Calu3 (cell line): ENCODE data around the gene TMEM151B. TPM values are rescaled to one million over a fixed set of nuclear protein-coding genes. Genes with fewer than 3 reads are reported as not detected.

ENCODE experiments used
- BruUV-seq: library from RNA; stranded (reverse); fragments of 400-500 nt; replicated peaks from 2 replicates; lab custom pipeline; 2021; lab: Mats Ljungman, UMichigan
- CTCF ChIA-PET: fragments of 300-600 bp; sonication (Branson Sonifier 250); formaldehyde crosslinking; loops from one replicate; lab custom pipeline; 2022; ENCODE audit warnings: antibody characterized with exemption; lab: Charles Lee
- DNase-seq: peaks from one replicate; pipeline ENCODE4 v3.0.0; 2022
- H3K27ac Mint-ChIP-seq: one replicate; pipeline ENCODE4 v1.8.0; 2022; ENCODE audit warnings: mixed read lengths; ENCODE audit not compliant: unreplicated experiment
- H3K27me3 Mint-ChIP-seq: one replicate; pipeline ENCODE4 v1.8.0; 2022; ENCODE audit warnings: mixed read lengths; ENCODE audit not compliant: unreplicated experiment
- H3K36me3 Mint-ChIP-seq: one replicate; pipeline ENCODE4 v1.8.0; 2022; ENCODE audit warnings: mild to moderate bottlenecking, moderate library complexity, mixed read lengths; ENCODE audit not compliant: insufficient read depth, unreplicated experiment
- H3K4me1 Mint-ChIP-seq: one replicate; pipeline ENCODE4 v1.8.0; 2022; ENCODE audit warnings: mild to moderate bottlenecking, low read depth, mixed read lengths; ENCODE audit not compliant: unreplicated experiment
- H3K4me3 Mint-ChIP-seq: one replicate; pipeline ENCODE4 v1.8.0; 2022; ENCODE audit warnings: mild to moderate bottlenecking, low read depth, moderate library complexity, mixed read lengths; ENCODE audit not compliant: unreplicated experiment
- H3K9me3 Mint-ChIP-seq: one replicate; pipeline ENCODE4 v1.8.0; 2022; ENCODE audit warnings: low read depth, mixed read lengths; ENCODE audit not compliant: unreplicated experiment
- intact Hi-C: fragments of 100-400 bp; cut with micrococcal nuclease; formaldehyde crosslinking; loops from one replicate; pipeline ENCODE4 v1.10.0; 2022; ENCODE audit not compliant: unreplicated experiment
- total RNA-seq: library from RNA; stranded (reverse); gene quantifications from 2 replicates; pipeline ENCODE4 v1.2.3, GENCODE V29; 2022
- TF ChIP-seq, protein P1 (sequence below): fragments of 200-600 bp; IDR thresholded peaks from one replicate; pipeline ENCODE4 v1.8.0; 2022; ENCODE audit warnings: antibody characterized with exemption; ENCODE audit not compliant: unreplicated experiment

Gene TMEM151B
- total RNA-seq, 1 experiment from 2014 or later = not detected

DNA sequence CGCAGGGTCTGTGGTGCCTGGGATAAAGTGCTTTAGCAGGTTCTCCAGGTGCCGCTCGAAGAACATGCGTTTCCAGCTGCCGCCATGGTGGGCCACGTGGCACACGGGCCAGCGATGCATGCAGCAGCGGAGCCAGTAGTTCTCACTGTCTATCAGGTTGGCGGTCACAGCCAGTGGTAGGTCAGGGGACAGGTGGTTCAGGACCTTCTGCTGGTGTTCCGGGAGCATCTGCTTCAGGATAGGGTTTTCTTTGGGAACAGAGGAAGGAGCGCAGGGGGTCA is 16.0 kb downstream of the TMEM151B start:
- CTCF ChIA-PET = no interaction called here
- intact Hi-C loops = no loop called here
- TF ChIP-seq, protein P1, sequence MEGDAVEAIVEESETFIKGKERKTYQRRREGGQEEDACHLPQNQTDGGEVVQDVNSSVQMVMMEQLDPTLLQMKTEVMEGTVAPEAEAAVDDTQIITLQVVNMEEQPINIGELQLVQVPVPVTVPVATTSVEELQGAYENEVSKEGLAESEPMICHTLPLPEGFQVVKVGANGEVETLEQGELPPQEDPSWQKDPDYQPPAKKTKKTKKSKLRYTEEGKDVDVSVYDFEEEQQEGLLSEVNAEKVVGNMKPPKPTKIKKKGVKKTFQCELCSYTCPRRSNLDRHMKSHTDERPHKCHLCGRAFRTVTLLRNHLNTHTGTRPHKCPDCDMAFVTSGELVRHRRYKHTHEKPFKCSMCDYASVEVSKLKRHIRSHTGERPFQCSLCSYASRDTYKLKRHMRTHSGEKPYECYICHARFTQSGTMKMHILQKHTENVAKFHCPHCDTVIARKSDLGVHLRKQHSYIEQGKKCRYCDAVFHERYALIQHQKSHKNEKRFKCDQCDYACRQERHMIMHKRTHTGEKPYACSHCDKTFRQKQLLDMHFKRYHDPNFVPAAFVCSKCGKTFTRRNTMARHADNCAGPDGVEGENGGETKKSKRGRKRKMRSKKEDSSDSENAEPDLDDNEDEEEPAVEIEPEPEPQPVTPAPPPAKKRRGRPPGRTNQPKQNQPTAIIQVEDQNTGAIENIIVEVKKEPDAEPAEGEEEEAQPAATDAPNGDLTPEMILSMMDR = no peak
- H3K36me3 Mint-ChIP-seq = no peaks in the 10 kb centered on the region
- H3K4me3 Mint-ChIP-seq = no peak overlapping the region
- no peak for DNase-seq
- H3K4me1 Mint-ChIP-seq = no peaks in the 10 kb centered on the region
- peaks cover 94% of the 10 kb centered on the region for H3K27me3 Mint-ChIP-seq
- no peak overlapping the region for H3K27ac Mint-ChIP-seq
- no peaks in the 10 kb centered on the region for H3K9me3 Mint-ChIP-seq
- BruUV-seq = no TSS peak

DNA sequence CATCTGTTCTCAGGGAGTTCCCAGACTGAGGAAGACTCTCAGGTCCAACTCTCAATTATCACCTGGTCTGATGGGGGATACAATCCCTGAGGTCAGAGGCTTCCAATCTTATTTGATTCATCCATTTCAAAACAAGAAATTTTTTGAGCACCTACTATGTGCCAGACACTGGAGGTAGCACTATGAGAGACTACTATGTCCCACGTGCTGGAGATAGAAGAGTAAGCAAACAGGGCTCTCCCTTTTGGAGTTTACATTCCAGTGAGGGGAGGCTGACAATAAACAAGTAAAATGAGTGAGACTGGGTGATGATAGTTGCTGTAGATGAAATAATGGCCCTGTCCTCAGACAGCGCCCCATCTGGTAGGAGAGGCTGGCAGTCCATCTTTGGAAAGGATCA is 16.5 kb downstream of the TMEM151B start:
- H3K36me3 Mint-ChIP-seq = no peaks in the 10 kb centered on the region
- H3K4me3 Mint-ChIP-seq = no peak overlapping the region
- peaks cover 96% of the 10 kb centered on the region for H3K27me3 Mint-ChIP-seq
- DNase-seq = no peak
- H3K27ac Mint-ChIP-seq = no peak overlapping the region
- no peaks in the 10 kb centered on the region for H3K4me1 Mint-ChIP-seq
- intact Hi-C loops = no loop called here
- no TSS peak for BruUV-seq
- CTCF ChIA-PET = no interaction called here
- TF ChIP-seq, protein P1 = no peak
- no peaks in the 10 kb centered on the region for H3K9me3 Mint-ChIP-seq

DNA sequence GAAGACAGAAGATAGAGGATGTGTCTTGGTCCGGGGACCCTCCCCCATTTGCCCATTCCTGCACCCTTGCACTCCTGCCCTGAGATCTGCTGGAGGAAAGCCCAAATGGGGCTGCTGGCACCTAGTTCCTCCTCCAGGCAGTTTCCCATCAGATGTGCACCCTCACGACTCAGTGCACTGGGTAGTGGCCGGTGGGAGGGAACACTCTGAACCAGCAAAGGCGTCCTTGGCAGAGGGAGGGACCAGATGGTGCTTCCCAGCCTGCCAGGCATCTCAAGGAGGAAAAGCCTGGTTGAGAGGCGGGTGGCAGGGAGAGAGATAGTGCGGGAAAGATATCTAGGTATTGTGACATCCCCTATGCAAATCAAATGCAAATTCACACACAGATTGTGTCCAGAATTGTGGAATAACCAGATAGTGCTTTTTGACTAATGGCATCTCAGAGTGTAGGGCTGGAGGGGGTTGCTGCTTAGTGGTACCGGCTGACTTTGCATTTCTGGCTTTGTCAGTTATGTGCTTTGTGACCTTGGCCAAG is 19.5 kb downstream of the TMEM151B start:
- BruUV-seq = no TSS peak
- Mint-ChIP-seq H3K27me3 (peaks cover 96% of the 10 kb centered on the region), H3K9me3 (no peaks in the 10 kb centered on the region), H3K4me1 (no peaks in the 10 kb centered on the region), H3K36me3 (no peaks in the 10 kb centered on the region), H3K4me3 (no peak overlapping the region), H3K27ac (no peak overlapping the region)
- intact Hi-C loops = no loop called here
- TF ChIP-seq, protein P1 = no peak
- no peak for DNase-seq
- CTCF ChIA-PET = interaction anchor here (0.7 to 1.1 kb wide), 2 partner anchors 11 to 65 kb away, joined by 3 read pairs; no protein-coding TSS in a partner anchor

GRCh38 chr6:44291841-44292240 is 21.6 kb downstream of the TMEM151B start:
- no peak overlapping the region for H3K4me3 Mint-ChIP-seq
- CTCF ChIA-PET = interaction anchor here (0.7 to 1.3 kb wide), 4 partner anchors 13 to 50 kb away, joined by 3 to 4 read pairs (median 3); partner anchors contain the start of genes AARS2 and SPATS1
- intact Hi-C loops = no loop called here
- no peak for DNase-seq
- no peaks in the 10 kb centered on the region for H3K9me3 Mint-ChIP-seq
- no peak overlapping the region for H3K27ac Mint-ChIP-seq
- H3K36me3 Mint-ChIP-seq = peaks cover 3% of the 10 kb centered on the region
- no TSS peak for BruUV-seq
- H3K27me3 Mint-ChIP-seq = peaks cover 96% of the 10 kb centered on the region
- H3K4me1 Mint-ChIP-seq = no peaks in the 10 kb centered on the region
- TF ChIP-seq, protein P1 = no peak
